Hematopoietic multipotent progenitor cell (in vitro differentiated cells): Measurements from ENCODE around the gene MALT1. TPM values are rescaled to one million over a fixed set of nuclear protein-coding genes. Genes with fewer than 3 reads are reported as not detected.
"Not testable (repeated sequence)": the region's sequence is repeated elsewhere in the genome, so short reads cannot be mapped to it uniquely, and the experiment has no call there.

Experiments
- DNase-seq, 3 donors: peaks; one replicate each; pipeline ENCODE4 v3.0.0-alpha.2; 2011 to 2015; ENCODE audit warnings: low read depth in 2 of 3, low spot score in 2 of 3
- total RNA-seq: library from RNA; depleted of rRNA; stranded (reverse); fragments of >200 nt; gene quantifications from one replicate; pipeline ENCODE4 v1.2.3, GENCODE V29; 2012

Gene MALT1
- total RNA-seq, 1 donor, result 7.8 TPM

DNA sequence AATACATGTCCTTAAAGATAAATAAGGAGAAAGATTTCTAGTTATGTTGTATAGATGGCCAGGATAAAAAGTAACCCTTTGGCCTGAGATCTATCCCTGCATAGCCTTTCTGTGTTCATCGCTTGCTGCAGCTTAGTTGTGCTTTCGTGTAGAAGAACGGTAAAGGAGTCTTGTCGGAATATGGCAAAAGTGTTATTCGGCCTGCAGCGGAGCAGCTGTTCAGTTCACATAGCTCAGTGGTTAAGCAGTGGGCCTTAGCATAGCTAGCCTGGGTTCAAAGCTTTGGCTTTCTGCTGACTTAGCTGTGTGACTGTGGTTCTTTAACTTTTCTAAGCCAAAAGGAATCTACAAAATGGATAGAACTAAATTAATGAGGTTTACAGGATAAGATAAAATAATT, 55.4 kb downstream of the MALT1 start:
- no peak for DNase-seq

DNA sequence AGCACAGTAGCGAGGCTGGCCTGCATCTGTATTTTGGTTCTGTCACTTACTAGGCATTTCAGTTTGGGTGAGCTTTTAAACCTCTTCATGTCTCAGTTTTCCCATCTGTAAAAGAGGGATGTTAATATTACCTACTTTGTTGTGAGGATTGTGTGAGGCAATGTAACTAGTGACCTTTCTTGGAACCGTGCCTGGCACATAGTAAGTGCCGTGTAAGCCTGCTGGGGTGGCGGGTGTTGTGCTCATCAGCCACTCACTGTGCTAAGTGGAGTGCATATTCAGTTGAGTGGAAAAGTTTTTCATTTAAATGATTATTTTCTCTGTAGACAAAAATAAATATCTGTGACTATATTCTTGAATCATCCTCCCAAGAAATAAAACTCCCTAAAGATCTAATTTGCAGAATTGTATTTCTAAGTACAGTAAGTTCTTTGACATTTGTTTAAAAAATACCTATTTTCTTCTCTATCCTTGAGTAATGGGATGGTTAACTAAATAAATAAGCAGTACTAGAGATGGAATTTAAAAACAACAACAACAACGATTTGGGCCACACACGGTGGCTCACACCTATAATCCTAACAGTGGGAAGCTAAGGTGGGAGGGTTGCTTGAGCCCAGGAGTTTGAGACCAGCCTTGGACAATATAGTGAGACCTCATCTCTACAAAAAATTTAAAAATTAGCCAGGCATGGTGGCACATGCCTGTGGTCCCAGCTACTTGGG, 56.7 kb downstream of the MALT1 start:
- no peak for DNase-seq

DNA sequence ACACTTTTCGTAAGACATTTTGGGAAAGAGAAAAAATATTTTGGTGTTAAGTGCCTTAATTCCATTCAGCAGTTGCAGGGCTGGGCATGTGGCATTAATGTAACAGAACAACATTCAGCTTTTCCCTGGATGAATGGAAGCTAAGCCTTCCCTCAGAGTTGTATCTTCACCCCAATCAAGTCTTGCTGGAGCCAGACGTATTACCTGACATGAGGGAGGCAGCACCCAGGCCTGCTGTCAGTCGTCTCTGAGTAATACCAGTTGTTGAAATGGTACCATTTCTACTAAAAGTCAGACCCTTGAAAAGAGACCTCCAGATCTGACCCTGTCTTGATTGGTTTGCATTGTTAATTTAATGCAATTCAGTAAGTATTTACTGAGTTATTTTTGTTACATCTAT, 57.5 kb downstream of the MALT1 start:
- no peak for DNase-seq

DNA sequence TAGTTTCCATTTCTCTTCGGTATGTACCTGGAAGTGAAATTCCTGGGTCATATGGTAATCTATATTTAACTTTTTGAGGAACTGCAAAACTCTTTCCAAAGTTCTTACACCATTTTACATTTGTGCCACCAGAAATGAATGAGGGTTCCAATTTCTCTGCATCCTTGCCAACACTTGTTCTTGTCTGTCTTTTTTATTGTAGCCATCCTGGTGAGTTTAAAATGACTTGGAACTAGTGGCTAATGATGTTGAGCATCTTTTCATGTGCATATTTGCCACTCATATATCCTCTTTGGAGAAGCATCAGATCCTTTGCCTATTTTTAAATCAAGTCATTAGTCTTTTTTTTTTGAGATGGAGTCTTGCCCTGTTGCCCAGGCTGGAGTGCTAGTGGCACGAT, 59.4 kb downstream of the MALT1 start:
- DNase-seq, result no peak

DNA sequence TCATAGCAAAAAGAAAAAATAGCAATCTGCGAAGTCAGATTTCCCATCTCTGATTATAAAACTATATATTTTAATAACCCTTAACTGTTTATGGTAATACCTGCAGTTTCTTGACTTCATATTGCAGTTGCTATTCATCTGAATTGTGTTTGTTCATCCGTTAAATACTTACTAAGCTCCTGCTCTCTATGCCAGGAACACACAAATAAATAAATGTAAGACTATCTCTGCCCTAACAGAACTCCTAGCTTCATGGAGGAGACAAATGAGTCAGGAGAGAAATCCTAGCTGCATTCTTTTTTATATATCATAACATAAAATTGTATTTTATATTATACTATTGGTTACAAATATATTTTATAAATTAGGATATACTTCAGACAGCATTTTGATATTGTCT, 61.2 kb downstream of the MALT1 start:
- DNase-seq, result no peak

DNA sequence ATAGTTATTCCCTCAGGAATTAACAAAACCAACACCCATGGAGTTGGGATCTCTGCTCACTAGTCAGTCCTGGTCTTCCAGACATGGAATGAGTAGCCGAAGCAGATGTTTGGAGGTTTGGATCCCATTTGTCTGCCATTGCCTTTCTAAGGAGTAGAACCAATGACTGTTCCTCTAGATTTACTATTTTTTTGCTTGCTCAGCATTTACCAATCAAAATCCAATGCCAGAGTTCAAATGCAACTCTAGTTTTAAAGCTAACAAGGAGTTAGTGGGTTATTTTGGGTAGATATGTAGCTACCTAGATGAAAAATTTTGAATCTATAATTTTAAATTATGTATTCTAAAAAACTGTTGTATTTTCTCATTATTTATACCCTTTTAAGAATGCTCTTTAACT, 62.6 kb downstream of the MALT1 start:
- DNase-seq, result no peak

DNA sequence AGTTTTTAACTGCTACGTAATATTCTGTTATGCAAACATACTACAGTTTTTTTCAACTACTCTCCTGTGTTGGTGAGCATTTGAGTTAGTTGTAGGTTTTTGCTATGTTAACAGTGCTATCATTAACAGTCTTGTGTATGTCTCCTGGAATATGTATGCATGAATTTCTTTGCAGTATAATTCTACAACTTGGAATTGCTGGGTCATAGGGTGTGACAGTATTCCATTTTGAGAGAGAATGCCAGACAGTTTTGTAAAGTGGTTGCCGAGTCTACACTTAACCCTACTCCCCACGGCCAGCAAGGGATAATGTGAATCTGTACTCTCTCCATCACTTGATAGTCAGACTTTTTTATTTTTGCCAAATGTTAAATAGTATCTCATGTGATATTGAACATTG, 67.1 kb downstream of the MALT1 start:
- no peak for DNase-seq

DNA sequence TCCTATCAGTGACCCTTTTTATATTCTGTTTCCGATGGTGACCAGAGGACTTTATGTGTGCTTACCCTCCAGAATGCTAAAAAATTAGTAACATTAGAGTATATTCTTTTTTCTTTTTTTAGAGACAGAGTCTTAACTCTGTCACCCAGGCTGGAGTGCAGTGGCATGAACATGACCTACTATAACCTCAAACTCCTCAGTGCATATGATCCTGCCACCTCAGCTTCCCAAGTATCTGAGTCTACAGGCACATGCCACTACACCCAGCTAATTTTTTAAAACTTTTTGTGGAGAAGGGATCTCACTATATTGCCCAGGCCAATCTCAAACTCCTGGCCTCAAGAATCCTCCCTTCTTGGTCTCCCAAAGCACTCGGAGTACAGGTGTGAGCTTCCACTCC, 74.6 kb downstream of the MALT1 start:
- no peak for DNase-seq

DNA sequence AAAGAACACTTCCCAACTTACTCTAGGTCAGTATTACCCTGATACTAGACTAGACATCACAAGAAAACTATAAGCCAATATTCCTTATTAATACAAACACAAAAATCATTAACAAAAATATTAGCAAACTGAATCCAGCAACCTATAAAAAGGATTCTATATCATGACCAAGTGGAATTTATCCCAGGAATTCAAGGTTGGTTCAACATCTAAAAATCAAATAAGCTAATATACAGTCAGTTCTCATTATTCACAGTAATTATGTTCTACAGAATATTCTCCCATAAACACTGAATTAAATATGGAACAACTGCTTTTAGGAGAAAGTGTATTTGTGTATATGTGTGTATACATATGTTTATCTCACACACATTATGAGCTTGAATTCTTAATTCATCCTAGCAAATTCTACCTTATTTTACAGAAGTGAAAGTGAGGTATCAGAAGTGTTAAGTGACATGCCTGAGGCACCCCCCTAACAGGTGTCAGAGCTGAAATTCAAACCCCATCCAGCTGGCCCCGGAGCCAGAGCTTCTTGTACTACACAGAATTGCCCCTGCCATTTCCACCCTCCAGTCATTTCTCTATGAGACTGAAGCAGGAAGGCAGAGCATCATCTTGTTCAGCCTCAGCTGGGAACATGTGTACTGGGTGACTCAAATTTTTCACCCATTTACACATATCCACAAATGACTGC, 77.8 kb downstream of the MALT1 start:
- peak in 1 of 3 donors; percentile 22 for DNase-seq

DNA sequence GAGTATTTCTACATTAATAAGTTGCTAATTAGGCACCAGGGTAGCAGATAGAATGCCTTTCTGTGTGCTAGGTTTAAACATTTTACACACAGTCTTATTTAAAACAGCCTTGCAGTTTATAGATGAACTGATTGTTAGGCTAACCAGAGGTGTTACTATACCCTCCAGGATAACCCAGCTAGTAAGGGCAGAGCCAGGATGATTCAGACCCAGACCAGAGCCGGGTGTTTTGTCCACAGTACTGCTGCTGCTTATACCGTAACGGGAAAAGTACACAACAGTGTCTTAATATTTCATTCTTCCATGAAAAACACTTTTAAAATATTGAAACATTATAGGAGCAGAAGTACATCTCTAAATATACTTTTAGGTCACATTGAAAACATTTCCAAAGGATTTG, 82.7 kb downstream of the MALT1 start:
- no peak for DNase-seq

DNA sequence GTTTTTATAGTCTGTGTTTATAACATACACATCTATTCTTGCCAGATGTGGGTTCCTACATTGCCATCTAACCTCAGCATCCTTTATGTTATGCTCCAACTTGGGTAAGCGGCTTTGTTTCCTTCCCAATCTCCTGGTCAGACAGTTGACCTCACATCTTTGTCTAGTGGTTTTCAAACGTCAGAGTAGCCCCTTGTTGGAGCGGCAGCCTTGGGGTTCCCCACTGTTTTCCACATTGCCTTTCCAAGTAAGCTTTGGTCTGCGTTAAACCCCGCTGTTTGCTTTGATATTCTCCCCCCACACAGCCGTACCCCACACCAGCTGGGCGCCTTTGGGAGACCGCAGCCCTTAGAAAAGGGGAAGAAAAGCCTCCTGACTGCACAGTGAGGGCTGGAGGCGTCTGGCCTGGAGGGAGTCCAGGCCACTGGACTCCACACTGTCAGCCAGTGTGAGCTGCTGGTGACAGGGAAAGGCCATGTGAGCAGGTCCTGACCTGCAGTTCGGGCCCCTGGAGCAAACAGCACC, 83.3 kb downstream of the MALT1 start:
- peak in 2 of 3 donors; percentile 44 to 82 for DNase-seq

DNA sequence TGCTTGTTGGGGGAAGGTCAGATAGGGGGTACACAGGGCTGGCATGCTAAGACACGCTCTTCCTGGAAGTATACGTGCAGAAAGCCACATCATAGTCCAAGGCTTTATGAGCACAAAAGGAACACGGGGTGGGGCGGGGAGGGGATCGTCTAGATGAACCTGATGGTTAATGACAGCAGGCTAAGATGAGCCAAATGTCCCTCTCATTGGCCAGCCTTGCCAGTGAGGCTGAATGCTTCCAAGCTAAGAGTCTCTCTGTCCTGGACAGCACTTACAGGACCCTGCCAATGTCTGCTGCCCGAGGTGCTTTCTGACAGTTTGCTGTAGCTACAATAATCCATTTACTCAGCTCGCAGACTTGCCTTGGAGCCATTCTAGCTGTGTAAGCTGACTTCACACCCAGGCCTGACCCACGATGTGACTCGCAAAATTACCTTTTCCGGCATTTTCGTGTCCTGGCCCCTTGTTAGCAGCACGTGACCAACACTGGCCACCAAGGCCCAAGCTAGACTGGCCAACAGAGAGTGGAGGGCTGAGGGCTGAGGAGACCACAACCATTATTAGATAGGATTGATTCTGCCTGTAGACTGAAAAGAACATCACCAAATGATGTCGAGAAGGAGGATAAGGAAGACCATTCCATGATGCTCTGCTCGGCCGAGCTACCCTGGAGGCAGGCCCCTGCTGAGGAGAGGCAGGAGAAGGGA, 84.2 kb downstream of the MALT1 start:
- no peak for DNase-seq

DNA sequence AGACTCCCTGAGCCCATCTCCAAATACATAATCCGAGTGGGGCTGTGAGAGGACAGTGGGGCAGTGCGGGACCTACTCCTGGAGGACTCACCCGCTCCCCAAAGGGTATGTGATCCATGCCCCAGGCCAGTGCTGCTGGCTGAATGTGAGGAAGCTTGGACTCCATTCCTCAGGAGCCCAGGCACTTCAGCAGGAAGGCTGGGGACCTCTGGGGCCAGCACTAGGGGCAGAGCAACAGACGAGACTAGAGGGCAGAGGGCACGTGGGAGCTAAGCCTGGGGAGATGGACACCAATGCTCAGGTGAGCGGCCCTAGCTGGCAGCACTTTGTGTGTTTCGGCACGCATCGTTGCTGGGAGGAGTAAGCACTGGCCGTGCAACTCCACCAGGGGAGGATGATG, 84.9 kb downstream of the MALT1 start:
- DNase-seq, result no peak

DNA sequence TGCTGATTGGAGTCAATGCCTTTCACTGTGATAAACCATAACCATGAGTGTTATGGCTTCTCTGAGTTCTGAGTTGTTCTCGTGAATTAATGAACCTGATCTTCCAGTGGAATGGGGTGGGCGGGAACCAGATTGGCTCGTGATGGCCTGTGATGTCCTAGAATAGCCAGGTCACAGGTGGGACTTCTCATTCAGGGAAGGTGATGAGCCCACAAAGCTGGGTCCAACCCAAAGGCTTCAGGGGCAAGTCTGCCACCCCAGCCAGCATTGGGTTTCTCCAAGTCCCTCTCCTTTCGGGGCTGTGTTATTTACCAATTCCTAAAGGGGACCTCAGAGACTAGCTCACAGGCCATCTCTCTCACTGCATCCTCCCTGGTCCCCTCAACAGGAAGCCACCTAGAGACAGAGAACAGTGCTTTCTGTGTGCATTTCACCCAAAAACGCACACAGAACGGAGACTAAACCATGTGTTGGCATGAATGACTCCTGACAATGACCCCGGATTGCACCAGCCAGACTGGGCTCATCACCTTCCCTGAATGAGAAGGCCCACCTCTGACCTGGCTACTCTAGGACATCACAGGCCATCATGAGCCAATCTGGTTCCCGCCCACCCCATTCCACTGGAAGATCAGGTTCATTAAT, 85.5 kb downstream of the MALT1 start:
- no peak for DNase-seq

DNA sequence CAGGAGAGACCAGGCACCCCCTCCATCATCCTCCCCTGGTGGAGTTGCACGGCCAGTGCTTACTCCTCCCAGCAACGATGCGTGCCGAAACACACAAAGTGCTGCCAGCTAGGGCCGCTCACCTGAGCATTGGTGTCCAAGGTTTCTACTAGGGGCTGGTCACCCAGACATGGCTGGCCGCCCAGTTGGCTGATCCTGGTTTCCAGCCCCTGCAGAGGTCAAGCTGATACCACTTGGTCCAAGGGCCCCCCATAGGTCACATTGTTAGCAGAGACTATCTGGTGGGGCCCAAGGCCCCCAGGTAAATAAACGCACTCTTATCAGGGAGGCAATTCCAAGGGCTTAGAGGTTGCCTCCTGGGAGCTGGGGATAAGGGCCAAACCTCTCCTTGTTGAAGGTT, 86.1 kb downstream of the MALT1 start:
- not testable (repeated sequence) for DNase-seq

DNA sequence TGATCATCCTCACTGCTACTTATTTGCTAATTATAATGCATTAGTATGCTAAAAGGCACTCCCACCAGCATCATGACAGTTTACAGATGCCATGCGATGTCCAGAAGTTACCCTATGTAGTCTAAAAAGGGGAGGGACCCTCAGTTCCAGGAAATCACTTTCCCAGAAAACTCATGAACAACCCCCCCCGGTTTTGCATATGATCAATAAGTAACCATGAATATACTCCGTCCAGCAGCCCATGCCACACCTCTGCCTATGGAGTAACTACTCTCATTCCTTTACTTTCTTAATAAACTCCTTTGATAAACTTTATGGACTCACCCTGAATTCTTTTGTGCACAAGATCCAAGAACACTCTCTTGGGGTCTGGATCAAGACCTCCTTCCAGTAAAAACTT, 86.8 kb downstream of the MALT1 start:
- DNase-seq, result no peak

DNA sequence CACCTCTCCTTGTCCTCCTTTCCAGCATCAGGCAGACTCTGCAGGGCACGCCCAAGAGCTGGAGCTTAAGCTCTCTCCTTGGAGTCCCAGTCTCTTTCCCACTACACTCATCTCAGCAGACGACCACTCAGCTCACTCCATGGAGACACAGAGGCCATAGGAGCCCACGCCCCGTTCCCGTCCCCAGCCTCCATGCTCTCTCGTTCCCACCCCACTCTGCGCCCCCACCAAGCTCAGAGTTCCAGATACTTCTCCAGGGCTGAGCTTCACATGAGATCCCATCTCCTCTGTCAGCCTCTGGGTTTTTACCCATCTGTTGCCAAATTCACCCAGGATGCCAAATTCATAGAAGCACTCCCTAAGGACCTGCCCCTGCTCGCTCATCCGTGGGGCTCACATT, 87.3 kb downstream of the MALT1 start:
- no peak for DNase-seq

DNA sequence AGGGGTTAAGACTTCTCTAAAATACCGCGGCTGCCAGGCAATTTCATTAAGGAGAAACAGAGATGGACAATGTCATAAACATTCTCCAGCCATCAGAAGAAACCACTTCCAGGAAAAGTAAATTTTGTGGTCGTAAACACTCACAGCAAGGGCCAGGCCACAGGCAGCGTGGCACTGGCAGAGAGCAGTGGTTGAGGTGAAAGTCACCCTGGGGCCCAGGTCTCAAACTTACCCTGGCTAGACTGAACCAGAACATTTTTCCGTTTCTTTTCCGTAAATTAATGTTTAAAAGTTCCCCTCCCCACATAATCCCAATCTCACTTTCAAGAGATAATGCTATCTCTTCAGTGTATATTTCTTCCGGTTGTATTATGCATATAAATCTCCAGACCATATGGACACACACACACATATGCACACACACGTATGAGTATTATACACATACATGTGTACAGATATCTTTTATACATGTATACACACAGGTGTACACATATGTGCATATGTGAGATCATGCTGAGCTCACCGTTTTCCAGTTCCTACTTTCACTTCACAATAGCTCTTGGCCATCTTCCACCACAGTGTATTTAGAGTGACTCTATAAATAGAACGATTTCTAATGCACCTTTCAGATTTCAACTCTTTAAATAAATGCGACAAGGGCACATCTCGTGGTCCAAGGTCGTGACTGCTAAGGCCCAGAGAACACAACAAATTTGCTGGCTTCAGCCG, 90.1 kb downstream of the MALT1 start:
- no peak for DNase-seq

DNA sequence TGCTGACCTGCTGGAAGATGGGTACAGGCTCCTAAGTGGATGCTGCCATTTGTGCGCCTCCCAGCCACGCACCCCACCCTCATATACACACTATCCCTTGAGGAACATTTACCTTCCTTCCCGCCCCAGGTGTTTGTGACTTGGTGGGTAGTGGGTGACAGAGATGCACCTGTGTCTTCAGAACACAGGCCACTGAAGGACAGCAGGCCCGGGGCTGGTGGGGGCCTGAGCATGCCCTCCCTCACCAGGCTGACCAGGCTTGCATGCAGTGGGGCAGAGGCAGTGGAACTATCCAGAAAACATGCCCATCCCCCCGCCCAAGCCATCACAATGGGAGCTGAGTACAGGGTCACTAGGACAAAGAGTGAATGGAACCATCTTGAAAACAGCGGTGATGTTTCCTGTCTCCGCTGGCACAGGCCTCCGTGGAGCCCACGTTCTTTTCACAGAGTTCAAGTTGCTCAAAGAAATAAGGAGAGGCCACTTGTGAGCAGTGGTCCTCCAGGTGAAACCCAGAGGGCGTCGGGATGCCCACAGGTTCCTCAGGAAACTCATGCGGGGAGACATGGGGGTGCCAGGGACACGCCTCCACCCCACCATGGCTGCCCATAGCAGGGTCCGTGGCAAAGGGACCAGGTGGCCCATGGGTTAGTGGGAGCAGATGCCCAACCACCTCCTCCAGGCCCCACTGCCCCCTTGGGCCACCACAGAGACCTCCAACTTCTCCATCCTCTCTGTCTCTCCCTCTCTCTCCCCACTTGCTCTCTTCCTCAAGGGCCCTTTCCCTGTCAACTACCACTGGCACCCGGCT, 90.9 kb downstream of the MALT1 start:
- DNase-seq, result no peak

DNA sequence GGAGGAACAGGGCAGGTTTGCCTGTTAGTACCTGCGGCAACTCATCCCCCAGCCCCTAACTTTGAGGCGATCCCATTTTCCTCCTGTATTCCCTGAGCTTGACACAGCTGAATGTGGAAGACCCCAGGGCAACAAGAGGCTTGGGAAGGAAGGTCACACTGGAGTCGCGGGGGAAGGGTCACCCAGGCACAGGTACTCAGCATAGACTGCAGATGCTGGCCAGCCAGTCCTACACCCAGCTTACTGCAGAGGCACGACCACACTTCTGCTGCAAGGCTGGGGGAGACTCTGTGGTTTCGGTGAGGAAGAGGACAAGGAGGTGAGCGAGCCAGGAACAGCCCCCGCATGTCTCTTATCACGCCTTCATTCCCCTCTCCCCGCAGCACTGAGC, 91.5 kb downstream of the MALT1 start:
- DNase-seq, result no peak
